ENCODE results near the gene PPP2R5E.

- no peak for TF ChIP-seq CTCF (IDR thresholded peaks at IDR 0.05; ENCODE audit: extremely low read depth in 1 of 2, insufficient read depth in 1 of 2, low read depth in 1 of 2, low read length in 2 of 2)
- no peak for TF ChIP-seq POLR2A (IDR thresholded peaks at IDR 0.05; ENCODE audit: low read depth, low read length)
Observed at GRCh38 chr14:63401646-63402045, 141.5 kb downstream of the PPP2R5E start.

Data from endothelial cell of umbilical vein (primary cell).